HL-60/S4 (cell line): ENCODE results near the gene DNAI1.
"Not testable (repeated sequence)": the region's sequence is repeated elsewhere in the genome, so short reads cannot be mapped to it uniquely, and the experiment has no call there.

Experiments
- in situ Hi-C: fragments of 300-500 bp; cut with MboI; formaldehyde crosslinking; loops from 2 replicates; pipeline ENCODE4 v1.14.3; 2022; ENCODE audit warnings: low sequenced_read_pairs

The DNAI1 gene

DNA sequence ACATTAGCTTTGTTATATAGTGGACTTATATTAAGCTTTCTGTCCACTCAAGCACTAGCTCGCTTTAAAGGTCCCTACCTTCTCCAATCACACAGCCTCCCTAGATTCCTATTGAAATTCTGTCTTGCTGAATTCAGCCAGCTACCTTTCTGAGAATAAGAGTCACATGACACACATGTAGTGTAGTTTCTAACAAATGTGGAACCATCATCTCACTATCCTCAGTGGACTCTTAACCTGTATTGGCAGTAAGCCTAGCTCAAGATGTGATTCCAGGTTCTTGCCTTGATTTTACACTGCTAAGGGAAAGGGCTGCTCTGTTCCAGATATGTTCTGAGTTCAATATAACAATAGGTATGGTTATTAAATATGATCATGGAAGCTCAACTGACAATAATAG, 11.7 kb upstream of the DNAI1 start:
- in situ Hi-C loops: no loop called here

DNA sequence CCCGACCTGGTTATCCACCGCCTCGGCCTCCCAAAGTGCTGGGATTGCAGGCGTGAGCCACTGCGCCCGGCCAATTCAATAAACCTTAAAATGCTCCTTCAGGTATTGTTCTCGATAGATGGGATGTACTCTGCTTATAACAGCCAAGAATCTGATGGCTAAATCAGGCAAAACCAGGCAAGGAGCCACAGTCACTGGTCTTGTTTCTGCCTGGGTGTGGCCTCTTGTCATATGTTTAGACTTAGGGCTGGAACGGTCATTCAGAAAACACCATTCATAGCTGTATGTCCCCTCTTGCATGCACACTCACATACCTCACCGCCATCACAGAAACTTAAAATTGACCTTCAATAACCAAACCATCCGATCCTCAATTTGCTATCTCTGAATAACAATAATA, 8.0 kb upstream of the DNAI1 start:
- in situ Hi-C loops: no loop called here

DNA sequence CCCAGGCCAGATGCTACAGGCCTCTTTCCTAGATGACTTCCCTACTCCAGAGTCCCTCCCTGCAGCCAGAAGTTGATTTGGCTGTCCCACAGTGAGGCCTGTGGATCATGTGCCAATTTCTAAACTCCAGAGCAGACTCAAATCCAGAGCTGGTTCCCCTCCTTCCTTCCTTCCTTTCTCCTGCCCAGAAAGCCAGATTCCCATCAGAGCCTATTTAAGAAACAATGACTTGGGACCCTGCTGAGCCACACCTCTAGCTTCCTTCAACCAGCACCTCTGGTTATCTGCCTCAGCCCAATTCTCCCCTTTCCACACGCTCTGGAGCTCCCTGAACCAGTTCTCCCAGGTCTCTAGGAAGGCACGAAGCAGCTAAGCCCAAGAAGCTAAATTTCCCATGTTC, 7.5 kb upstream of the DNAI1 start:
- in situ Hi-C loops: no loop called here

DNA sequence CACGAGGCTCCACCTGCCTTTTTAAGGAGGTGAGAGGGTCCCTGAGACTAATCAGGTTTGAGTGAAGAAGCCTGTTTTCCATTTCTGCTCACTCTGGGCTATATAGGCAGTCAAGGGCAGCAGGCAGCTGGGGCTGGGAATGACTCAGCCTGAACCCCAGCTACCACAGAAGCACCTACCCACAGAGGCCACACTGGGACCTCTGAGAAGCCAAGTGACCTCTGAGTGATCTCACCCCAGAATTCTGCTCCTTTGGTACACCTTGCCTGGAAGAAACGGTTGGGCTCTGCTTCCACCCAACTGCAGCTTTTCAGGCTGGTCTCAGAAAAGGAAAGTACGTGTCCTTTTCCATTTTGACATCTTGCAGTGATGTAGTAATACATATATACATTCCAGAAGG, 7.1 kb upstream of the DNAI1 start:
- in situ Hi-C loops: no loop called here

DNA sequence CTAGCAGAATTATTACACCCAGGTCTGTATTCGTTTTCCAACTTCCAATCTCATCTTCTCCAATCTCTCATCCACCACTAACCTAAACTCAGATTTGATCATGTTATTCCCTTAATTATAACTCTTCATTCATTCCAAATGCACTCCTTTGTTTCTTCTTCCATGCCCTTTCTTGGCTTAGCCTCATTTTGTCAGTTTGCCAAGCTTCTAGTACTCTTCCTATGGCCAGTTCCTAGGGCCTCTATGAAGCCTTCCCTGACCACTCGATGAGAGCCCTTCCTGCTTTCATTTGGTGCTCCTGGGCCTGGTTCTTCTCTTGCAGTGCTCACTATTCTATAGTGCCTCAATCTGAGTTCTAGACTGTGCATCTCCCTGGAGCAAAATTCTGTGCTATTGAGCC, 6.0 kb upstream of the DNAI1 start:
- in situ Hi-C loops: no loop called here

DNA sequence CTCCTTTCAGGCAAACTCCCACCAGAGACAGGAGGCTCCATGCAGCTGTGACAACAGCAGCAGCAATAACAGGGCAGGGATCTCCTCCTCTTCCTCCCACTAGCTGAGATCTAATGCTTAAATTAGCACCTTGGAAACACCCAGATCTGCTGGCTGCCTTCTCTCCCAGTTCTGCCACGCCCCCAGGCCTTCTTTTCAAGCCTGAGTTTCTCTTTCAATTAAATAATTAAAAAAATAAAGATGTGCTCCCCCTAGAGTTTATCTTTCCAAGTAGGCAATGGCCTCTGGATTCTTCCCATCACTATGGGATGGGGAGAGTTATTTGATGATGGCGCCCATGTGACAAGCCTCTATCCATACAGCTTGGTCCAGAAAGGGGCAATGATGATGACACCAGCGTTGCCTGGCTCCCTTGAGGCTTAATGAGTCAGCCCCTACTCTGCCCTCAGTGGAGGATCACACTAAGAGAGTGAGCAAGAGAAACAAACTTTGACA, 4.0 kb upstream of the DNAI1 start:
- in situ Hi-C loops: no loop called here

DNA sequence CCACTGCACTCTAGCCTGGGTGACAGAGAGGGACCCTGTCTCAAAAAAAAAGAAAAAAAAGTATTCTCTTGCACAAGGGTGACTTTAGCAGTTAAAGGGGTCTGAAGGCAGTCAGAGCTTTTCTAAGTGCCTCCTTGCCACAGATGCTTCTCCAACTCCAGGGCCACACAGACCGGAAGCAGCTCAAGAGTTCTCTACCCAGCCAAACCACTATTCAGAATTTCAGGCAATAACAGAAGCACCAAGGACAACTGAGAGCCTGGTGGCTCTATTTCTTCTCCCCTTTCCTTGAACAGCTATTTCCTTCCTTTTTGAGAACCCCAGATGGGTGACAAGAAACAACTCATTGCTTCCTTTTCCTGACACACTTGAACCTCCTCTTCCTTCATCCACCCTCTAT, 2.5 kb upstream of the DNAI1 start:
- in situ Hi-C loops: no loop called here

DNA sequence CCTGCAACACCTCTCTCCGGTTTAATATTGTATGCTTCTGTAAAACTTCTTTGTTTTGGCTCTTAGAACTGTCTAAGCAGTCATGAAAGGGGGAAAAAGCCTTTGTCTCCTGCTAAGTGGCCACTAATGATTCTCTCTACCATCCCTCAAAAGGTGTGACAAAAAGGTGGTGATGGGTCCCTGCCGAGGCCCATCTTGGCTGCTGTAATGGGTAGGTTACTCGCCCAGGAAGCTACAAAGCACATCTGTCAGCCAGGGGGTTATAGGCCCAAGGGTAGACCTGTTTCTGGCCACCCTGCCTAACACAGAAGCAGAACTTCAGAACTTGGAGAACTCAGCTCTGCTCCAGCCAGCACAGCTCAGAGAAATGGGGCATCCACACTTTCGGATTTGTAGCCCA, 1.9 kb upstream of the DNAI1 start:
- in situ Hi-C loops: no loop called here

DNA sequence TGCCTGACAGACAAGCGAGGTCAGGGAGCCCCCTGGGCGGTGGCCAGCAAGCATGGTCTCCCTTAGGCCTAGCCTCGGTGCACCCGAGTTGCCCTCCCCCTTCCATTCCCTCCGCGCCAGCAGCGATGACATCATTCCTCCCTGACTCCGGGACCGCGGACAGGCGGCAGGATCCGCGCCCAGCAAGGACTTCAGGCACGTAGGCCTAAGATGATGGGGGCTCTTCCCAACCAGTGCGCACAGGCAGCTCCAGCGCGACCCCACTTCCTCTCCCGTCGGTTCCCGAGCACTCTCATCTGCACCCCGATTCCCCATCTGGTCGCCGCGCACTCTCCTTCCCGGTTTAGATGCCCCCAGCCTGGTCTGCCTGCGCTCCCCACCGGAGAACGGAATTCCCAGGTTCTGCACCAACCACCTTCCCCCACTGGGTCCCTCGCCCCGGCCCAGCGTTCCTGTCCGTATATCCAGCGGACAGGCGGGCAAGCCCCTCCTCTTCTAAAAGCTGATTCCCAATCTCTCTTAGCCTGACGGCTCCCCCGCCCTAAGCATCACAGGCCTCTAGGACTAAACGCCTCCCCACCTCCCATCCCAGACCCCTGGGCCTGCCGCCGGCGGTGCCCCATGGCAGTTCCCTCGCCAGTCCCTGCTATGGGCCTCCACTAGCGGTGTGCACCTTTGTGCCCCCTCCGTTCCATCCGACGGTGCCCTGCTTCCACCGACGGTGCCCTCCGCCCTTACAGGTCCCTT, 1.2 kb upstream of the DNAI1 start:
- in situ Hi-C loops: no loop called here

DNA sequence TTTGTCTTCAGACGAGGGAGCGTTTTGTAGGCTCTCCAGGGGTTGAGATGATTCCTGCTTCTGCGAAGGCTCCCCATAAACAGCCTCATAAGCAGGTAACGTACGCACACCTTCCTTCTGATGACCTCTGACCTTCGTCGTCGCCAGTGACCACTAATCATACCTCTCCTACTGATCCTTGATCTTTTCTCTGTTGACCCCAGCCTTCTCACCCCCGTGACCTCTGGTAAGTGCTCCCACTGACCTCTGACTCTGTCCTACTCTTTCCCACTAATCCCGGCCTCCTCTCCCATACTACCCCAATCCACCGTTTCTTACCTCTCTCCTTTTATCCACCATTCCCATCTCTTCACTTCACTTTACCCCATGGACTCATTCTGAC, 345 bp downstream of the DNAI1 start:
- in situ Hi-C loops: no loop called here

DNA sequence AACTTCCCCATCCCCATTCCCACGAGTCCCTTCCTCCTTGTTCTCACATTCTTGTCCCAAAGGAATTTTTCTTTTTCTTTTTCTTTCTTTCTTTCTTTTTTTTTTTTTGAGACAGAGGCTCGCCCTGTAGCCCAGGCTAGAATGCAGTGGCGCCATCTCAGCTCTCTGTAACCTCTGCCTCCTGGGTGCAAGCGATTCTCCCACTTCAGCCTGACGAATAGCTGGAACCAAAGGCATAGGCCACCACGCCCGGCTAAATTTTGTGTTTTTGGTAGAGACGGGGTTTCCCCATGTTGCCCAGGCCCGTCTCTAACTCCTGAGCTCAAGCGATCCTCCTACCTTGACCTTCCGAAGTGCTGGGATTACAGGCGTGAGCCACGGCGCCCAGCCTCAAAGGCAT, 751 bp downstream of the DNAI1 start:
- in situ Hi-C loops: no loop called here

DNA sequence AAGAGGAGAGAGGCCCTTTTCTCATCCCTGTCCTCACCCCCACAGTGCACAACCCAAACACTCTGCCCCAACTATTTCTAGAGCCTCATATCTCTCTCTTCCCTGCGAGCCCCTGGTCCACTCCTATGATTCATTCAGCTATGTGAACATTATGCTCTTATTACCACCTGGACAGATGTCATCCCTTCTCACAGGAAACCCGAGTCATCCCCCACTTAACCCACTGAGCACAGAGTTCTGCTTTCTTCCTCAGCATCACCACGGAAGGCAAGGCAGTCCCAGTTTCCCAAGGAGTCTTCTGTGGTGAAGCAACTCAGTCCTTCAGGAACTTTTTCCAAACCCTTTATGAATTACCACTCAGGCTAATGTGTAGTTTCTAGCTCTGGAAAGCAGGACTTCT, 1.3 kb downstream of the DNAI1 start:
- in situ Hi-C loops: no loop called here

DNA sequence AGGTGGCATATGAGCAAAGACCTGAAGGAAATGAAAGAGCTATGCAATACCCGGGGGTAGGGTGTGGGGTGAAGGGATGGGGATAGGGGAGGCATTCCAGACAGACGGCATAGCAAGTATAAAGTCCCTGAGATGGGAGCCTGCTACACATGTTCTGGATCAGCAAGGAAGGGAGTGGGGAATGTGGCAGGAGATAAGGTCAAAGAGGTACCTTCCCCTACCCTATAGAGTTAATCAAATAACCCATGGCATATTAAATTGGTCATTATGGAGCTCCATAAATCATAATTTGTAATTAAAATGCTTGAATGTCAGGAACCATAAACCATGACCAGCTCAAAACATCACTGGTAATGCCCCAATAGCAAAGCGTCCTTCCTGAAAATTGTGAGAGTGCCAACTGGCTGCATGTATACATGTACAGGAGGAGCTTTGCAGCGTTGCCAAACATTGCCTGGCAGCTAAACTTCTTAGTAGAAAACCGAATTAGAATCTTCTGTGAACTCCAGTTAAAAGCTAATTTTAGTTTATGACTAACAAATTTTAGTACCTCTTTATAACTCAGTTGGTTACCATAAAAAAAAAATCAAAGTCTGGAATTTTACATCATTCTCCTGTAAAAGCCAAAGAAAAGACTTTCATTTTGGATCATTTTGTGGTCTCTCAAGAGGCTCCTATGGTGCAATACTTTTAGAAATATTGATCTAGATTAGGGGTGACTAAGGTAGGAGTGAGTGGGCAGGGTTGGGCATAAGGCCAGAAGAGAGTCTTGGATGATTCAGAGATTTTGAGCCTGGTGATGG, 4.7 kb downstream of the DNAI1 start:
- in situ Hi-C loops: no loop called here

DNA sequence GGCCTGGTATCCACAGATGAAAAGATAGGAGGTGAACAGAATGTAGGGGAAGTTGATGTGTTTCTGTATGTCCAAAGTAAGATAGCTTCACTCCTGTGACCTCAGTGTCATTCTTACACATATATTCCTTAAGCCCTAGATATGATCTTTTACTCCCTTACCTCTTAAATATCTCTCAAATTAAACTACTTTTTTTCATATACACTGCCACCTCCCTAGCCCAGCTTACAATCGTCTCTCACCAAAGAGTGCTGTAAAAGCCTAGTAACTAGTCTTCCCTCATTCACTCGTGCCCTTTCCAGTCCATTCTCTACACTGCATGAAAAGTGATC, 5.3 kb downstream of the DNAI1 start:
- in situ Hi-C loops: no loop called here

DNA sequence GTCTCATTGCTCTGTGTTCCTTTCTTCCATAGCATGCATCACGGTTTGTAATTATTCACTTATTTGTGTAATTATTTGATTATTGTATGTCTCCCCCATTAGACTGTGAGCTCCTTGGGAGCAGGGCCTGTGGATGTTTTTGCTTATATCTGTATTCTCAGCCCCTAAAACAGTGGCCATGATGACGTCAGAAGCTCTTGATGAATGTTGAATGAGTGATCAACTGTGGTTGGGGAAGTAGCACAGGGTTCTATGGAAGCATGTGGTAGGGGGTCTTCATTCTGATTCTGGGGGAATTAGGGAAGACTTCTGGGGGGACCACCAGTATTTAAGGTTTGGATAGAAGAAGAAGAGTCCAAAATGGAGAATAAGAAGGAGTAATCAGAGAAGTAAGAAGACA, 6.0 kb downstream of the DNAI1 start:
- in situ Hi-C loops: no loop called here

DNA sequence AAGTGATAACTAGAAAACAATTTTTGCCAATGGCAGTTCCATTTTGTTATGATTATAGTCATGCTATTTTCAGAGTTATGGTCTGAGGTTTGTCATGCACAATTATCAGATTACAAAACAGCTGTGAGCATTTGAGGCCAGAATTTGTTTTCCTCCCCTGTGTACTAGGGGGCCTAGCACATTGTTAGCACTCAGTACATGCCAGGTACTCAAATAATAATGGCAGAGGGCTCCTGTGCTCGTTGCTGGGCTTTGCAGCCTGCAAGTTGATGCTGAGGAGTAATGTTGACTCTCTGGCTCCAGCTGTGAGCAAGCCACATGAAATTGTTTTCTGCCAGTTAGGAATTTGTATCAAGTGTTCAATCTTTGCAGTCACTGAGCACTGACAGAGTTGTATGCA, 6.9 kb downstream of the DNAI1 start:
- in situ Hi-C loops: no loop called here

DNA sequence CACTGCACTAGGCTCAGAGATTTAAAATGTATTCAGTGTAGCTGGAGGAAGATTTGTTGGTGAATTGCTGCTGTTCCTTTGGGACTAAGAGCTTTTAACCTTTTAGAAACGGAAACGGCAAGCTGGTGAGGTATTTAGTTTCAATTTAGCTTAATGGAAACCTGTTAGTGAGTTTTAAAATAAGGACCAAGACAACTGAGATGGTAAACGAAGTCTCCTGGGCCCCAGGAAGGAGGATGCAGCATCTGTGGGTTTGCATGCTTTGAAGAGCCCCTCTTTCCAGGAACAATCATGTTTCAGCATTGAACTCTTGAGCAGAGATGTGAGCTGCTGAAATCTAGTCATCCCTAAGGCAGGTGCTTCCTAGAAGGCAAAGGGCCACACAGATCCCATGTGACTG, 16.5 kb downstream of the DNAI1 start:
- in situ Hi-C loops: no loop called here

DNA sequence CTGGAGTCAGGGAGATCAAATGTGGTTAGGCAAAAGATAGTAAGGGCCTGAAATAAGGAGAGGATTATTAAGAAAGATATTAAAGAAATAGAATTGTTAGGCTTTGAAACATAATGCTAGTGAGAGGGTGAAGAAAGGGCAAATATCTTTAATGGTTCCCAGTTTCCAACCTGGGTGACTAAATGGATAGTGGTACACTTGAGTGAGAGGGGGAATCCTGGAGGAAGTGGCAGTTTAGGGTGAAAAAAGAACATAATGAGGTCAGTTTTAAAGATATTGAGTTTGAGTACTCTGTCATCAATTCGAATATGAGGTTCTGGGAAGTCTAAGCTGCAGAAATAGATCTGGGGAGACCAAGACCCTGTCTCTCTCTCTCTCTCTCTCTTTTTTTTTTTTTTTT, 18.9 kb downstream of the DNAI1 start:
- in situ Hi-C loops: no loop called here

DNA sequence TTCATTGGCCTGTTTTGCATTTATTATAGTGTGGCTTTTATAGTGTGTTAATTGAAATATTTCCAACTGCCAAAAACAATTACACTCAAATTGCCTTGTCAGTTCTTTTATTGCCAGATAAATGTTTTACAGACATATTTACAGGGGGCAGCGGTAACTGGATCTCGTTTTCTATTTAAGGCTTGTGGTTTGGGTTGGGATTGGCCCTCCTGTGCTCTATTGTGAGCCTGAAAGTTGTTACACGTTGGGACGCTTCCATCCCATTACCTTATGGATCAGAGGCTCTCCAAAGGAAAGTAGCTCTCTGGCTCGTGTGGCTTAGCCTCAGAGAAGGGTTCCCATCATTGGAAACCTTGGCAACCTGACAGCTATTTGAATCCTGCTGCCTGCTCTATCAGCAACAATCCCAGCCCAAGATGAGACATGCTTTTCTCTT, 20.8 kb downstream of the DNAI1 start:
- in situ Hi-C loops: no loop called here

DNA sequence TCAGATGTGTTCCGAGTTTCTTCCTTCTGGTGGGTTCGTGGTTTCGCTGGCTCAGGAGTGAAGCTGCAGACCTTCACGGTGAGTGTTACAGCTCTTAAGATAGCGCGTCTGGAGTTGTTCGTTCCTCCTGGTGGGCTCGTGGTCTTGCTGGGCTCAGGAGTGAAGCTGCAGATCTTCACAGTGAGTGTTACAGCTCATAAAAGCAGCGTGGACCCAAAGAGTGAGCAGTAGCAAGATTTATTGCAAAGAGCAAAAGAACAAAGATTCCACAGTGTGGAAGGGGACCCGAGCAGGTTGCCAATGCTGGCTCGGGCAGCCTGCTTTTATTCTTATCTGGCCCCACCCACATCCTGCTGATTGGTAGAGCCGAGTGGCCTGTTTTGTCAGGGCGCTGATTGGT, 23.0 kb downstream of the DNAI1 start:
- in situ Hi-C loops: not testable (repeated sequence)

DNA sequence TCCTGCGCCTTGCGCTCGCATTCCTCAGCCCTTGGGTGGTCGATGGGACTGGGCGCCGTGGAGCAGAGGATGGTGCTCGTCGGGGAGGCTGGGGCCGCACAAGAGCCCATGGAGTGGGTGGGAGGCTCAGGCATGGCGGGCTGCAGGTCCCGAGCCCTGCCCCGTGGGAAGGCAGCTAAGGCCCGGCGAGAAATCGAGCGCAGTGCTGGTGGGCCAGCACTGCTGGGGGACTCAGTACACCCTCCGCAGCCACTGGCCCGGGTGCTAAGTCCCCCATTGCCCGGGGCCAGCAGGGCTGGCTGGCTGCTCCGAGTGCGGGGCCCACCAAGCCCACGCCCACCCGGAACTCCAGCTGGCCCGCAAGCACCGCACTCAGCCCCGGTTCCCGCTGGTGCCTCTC, 24.1 kb downstream of the DNAI1 start:
- in situ Hi-C loops: not testable (repeated sequence)

DNA sequence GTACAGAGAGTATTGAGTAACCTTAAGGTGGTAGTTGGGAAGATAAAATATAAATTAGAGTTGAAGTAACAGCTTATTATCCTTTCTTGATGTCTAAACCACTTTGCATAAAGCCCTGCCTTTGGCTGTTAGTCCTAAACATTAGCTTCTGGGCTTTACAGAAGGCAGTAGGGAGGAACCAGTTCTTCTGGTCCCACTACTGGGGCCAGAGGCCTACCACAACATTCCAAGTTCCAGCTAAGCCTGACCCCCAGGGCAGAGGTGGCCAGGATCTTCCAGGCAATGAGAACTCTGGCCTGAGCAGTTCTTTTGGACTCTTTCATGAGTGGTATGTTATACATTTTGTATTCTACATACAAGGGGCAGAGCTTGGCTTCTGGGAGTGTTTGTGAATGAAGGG, 26.1 kb downstream of the DNAI1 start:
- in situ Hi-C loops: no loop called here

DNA sequence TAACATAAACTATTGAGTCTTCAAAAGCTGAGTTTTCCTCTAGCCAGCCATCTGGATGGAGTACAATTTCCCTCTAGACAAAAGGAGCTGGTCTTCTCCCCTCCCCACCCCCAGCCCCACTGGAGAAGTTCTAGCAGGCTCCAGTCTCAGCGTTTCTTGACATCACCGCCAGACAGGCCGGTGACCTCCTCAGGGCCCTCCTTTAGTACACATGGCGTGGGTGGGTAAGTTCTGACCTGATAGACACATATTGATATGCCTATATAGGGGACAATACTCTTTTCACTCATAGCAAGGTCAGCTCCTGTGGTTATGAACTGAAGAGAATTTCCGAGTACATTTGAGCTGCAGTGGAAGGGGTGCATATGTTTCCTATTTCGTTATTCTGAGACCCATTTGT, 27.2 kb downstream of the DNAI1 start:
- in situ Hi-C loops: no loop called here
